Tibial artery (tissue), 4 donors: ENCODE results near the gene NENF.

Experiments
- DNase-seq, 2 donors: peaks; one replicate each; pipeline ENCODE4 v3.0.0-alpha.2; 2019
- H3K27ac ChIP-seq, 2 donors: fragments of 200-600 bp; sonication (generic) in 1 of 2; 1 replicate in 1 of 2; 2 replicates in 1 of 2; pipeline ENCODE4 v1.5.1; 2018 to 2019; ENCODE audit warnings: mild to moderate bottlenecking in 1 of 2
- H3K27me3 ChIP-seq, 2 donors: fragments of 200-600 bp; sonication (generic) in 1 of 2; one replicate each; pipeline versions ENCODE4 v1.5.1 to v1.6.0; 2016 to 2019
- H3K36me3 ChIP-seq, 3 donors: fragments of 200-600 bp; sonication (generic) in 2 of 3; one replicate each; pipeline ENCODE4 v1.5.1; 2016 to 2019; ENCODE audit warnings: mild to moderate bottlenecking in 2 of 3
- H3K4me1 ChIP-seq, 4 donors: fragments of 200-600 bp; sonication (generic) in 2 of 4; 1 replicate in 3 of 4; 2 replicates in 1 of 4; pipeline ENCODE4 v1.5.1; 2016 to 2019
- H3K4me3 ChIP-seq, 2 donors: fragments of 200-600 bp; sonication (generic) in 1 of 2; 1 replicate in 1 of 2; 2 replicates in 1 of 2; pipeline ENCODE4 v1.5.1; 2018 to 2019; ENCODE audit warnings: mild to moderate bottlenecking in 2 of 2
- H3K9me3 ChIP-seq, 3 donors: fragments of 200-600 bp; sonication (generic) in 1 of 3; one replicate each; pipeline ENCODE4 v1.5.1; 2016 to 2019
- CTCF ChIP-seq, 2 experiments: fragments of 200-600 bp in 1 of 2; fragments of 450-650 bp in 1 of 2; IDR thresholded peaks; one replicate each; pipeline ENCODE4 v1.5.1; 2017 to 2019; ENCODE audit warnings: antibody characterized with exemption in 2 of 2, mild to moderate bottlenecking in 1 of 2, moderate library complexity in 1 of 2
- intact Hi-C: fragments of 100-400 bp; cut with DNase I; formaldehyde crosslinking; loops from one replicate; pipeline ENCODE4 v1.15.0; 2023; ENCODE audit warnings: low total_unique reads

Gene NENF

GRCh38 chr1:212484701-212485570 is 52.2 kb downstream of the NENF start:
- Histone ChIP-seq H3K9me3 (no peaks in the 10 kb centered on the region), H3K27me3 (no peaks in the 10 kb centered on the region), H3K36me3 (no peaks in the 10 kb centered on the region), H3K4me1 (peaks cover 4 to 58% (median 21%) of the 10 kb centered on the region in 4 donors), H3K4me3 (no peak overlapping the region), H3K27ac (no peak overlapping the region)
- TF ChIP-seq CTCF (IDR thresholded peaks at IDR 0.05), result no peak
- intact Hi-C loops, result loop anchor here (5.0 to 10.0 kb wide), 2 partner anchors 67 to 210 kb away; partner anchors contain the start of gene BATF3
- no peak for DNase-seq

GRCh38 chr1:212485571-212485912 is 52.8 kb downstream of the NENF start:
- Histone ChIP-seq H3K4me3 (no peak overlapping the region), H3K9me3 (no peaks in the 10 kb centered on the region), H3K36me3 (no peaks in the 10 kb centered on the region), H3K4me1 (peaks cover 4 to 56% (median 21%) of the 10 kb centered on the region in 4 donors), H3K27me3 (no peaks in the 10 kb centered on the region), H3K27ac (no peak overlapping the region)
- TF ChIP-seq CTCF (IDR thresholded peaks at IDR 0.05), result no peak
- intact Hi-C loops, result loop anchor here (10.0 kb wide), 1 partner anchor 209 kb away; the partner anchor contains the start of gene BATF3
- DNase-seq, result no peak

- H3K27ac ChIP-seq, result peak overlapping the region in 1 of 2 donors; percentile 41
- H3K36me3 ChIP-seq, result no peaks in the 10 kb centered on the region
- intact Hi-C loops, result loop anchor here (10.0 kb wide), 1 partner anchor 209 kb away; the partner anchor contains the start of gene BATF3
- no peaks in the 10 kb centered on the region for H3K9me3 ChIP-seq
- H3K4me1 ChIP-seq, result peaks cover 4 to 51% (median 20%) of the 10 kb centered on the region in 4 donors
- no peak overlapping the region for H3K4me3 ChIP-seq
- peak; percentile 69 to 88 for DNase-seq
- no peak for TF ChIP-seq CTCF (IDR thresholded peaks at IDR 0.05)
- no peaks in the 10 kb centered on the region for H3K27me3 ChIP-seq
Observed at GRCh38 chr1:212485913-212486618, 53.3 kb downstream of the NENF start.

- DNase-seq, result no peak
- H3K27ac ChIP-seq, result peak overlapping the region in 1 of 2 donors; percentile 41
- intact Hi-C loops, result loop anchor here (10.0 kb wide), 1 partner anchor 208 kb away; the partner anchor contains the start of gene BATF3
Observed at GRCh38 chr1:212486619-212486975, 53.9 kb downstream of the NENF start.

More at GRCh38 chr1:212486619-212486975, 53.9 kb downstream of the NENF start:
- no peaks in the 10 kb centered on the region for H3K27me3 ChIP-seq
- no peaks in the 10 kb centered on the region for H3K36me3 ChIP-seq
- no peak overlapping the region for H3K4me3 ChIP-seq
- H3K4me1 ChIP-seq, result peaks cover 4 to 45% (median 16%) of the 10 kb centered on the region in 4 donors
- no peaks in the 10 kb centered on the region for H3K9me3 ChIP-seq
- TF ChIP-seq CTCF (IDR thresholded peaks at IDR 0.05), result no peak
